DOHH2 (cell line): ENCODE measurements around the gene ZNF280D.

Experiments
- H3F3A ChIP-seq: fragments of 200-600 bp; sonication (generic), shearing (Covaris generic); 2 replicates; pipeline ENCODE4 v1.6.0; 2016; ENCODE audit warnings: antibody characterized with exemption, mild to moderate bottlenecking; ENCODE audit not compliant: control insufficient read depth, insufficient read depth
- H3K27ac ChIP-seq: fragments of 200-600 bp; sonication (generic); 2 replicates; pipeline ENCODE4 v1.5.1; 2014; ENCODE audit warnings: low read depth, mild to moderate bottlenecking, low read length, moderate library complexity
- H3K27me3 ChIP-seq: fragments of 200-600 bp; sonication (generic); 2 replicates; pipeline ENCODE4 v1.6.1; 2014; ENCODE audit warnings: mild to moderate bottlenecking, low read length, mixed read lengths; ENCODE audit not compliant: control insufficient read depth
- H3K36me3 ChIP-seq: fragments of 200-600 bp; sonication (generic); 2 replicates; pipeline ENCODE4 v1.6.1; 2014; ENCODE audit warnings: mild to moderate bottlenecking, low read length, moderate library complexity, mixed read lengths; ENCODE audit not compliant: control insufficient read depth
- H3K4me1 ChIP-seq: fragments of 200-600 bp; sonication (generic); 2 replicates; pipeline ENCODE4 v1.6.1; 2014; ENCODE audit warnings: mild to moderate bottlenecking, low read length, mixed read lengths; ENCODE audit not compliant: control insufficient read depth
- H3K4me2 ChIP-seq: fragments of 200-600 bp; sonication (generic); 2 replicates; pipeline ENCODE4 v1.6.0; 2014; ENCODE audit warnings: mild to moderate bottlenecking, low read length, moderate library complexity
- H3K4me3 ChIP-seq: fragments of 200-600 bp; sonication (generic); 2 replicates; pipeline ENCODE4 v1.5.1; 2014; ENCODE audit warnings: mild to moderate bottlenecking, low read length, mixed read lengths
- H3K79me2 ChIP-seq: fragments of 200-600 bp; sonication (generic); 2 replicates; pipeline ENCODE4 v1.6.1; 2014; ENCODE audit warnings: mild to moderate bottlenecking, low read length, mixed read lengths; ENCODE audit not compliant: control insufficient read depth
- H3K9me2 ChIP-seq: fragments of 200-600 bp; sonication (generic); replicated peaks from 2 replicates; pipeline ENCODE4 v1.6.1; 2014; ENCODE audit warnings: mild to moderate bottlenecking, low read length, mixed read lengths; ENCODE audit not compliant: control insufficient read depth
- H3K9me3 ChIP-seq: fragments of 200-600 bp; sonication (generic); 2 replicates; pipeline ENCODE4 v1.6.1; 2014; ENCODE audit warnings: antibody characterized with exemption, low read length, mixed read lengths; ENCODE audit not compliant: control insufficient read depth, insufficient read depth
- H4K20me1 ChIP-seq: fragments of 200-600 bp; sonication (generic); 2 replicates; pipeline ENCODE4 v1.6.0; 2014; ENCODE audit warnings: low read depth, mild to moderate bottlenecking, antibody characterized with exemption, low read length, moderate library complexity; ENCODE audit not compliant: control insufficient read depth, insufficient read depth
- EZH2phosphoT487 ChIP-seq: fragments of 200-600 bp; sonication (generic); IDR thresholded peaks from 2 replicates; pipeline ENCODE4 v1.6.1; 2017; ENCODE audit warnings: borderline replicate concordance, mild to moderate bottlenecking, antibody characterized with exemption, low read length, moderate library complexity, mixed read lengths
- TF ChIP-seq, protein P1 (sequence below): fragments of 200-600 bp; sonication (generic); IDR thresholded peaks from one replicate; pipeline ENCODE4 v1.5.1; 2014; ENCODE audit warnings: antibody characterized with exemption, mild to moderate bottlenecking, low read depth, low read length; ENCODE audit not compliant: poor library complexity, severe bottlenecking

The ZNF280D gene

GRCh38 chr15:56681113-56681512 is 52.2 kb downstream of the ZNF280D start:
- Histone ChIP-seq H3K9me3 (no peaks in the 10 kb centered on the region), H3K36me3 (peaks cover 10% of the 10 kb centered on the region), H3K4me1 (peaks cover 9% of the 10 kb centered on the region), H3K27me3 (no peaks in the 10 kb centered on the region), H4K20me1 (no peaks in the 10 kb centered on the region), H3F3A (no peaks in the 10 kb centered on the region), H3K79me2 (no peaks in the 10 kb centered on the region), H3K4me3 (no peak overlapping the region), H3K9me2 (no peaks in the 10 kb centered on the region), H3K4me2 (no peak overlapping the region), H3K27ac (no peak overlapping the region)
- TF ChIP-seq, protein P1, sequence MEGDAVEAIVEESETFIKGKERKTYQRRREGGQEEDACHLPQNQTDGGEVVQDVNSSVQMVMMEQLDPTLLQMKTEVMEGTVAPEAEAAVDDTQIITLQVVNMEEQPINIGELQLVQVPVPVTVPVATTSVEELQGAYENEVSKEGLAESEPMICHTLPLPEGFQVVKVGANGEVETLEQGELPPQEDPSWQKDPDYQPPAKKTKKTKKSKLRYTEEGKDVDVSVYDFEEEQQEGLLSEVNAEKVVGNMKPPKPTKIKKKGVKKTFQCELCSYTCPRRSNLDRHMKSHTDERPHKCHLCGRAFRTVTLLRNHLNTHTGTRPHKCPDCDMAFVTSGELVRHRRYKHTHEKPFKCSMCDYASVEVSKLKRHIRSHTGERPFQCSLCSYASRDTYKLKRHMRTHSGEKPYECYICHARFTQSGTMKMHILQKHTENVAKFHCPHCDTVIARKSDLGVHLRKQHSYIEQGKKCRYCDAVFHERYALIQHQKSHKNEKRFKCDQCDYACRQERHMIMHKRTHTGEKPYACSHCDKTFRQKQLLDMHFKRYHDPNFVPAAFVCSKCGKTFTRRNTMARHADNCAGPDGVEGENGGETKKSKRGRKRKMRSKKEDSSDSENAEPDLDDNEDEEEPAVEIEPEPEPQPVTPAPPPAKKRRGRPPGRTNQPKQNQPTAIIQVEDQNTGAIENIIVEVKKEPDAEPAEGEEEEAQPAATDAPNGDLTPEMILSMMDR, result no peak
- TF ChIP-seq EZH2phosphoT487, result no peak

DNA sequence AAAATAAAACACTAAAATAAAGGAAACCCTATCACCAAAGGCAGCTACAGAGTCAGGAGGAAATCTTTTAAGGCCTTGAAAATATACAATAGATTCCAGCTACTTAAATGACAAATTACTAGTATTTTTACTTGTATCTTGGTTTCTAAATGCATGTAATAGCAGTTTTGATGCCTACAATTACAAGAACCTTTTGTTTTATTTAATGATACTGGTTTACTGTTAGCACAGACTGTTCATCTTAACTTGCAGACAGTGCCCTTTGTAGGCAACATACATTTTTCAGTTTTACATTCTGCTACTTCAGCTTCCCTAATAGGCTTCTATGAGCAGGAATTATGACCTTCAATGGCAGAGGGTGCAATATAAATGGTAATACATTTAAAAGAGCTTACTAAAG is 54.1 kb downstream of the ZNF280D start:
- TF ChIP-seq, protein P1, result no peak
- TF ChIP-seq EZH2phosphoT487, result no peak
- Histone ChIP-seq H3K4me2 (no peak overlapping the region), H3K79me2 (no peaks in the 10 kb centered on the region), H3K4me1 (no peaks in the 10 kb centered on the region), H3K9me3 (no peaks in the 10 kb centered on the region), H3F3A (no peaks in the 10 kb centered on the region), H3K27me3 (no peaks in the 10 kb centered on the region), H4K20me1 (no peaks in the 10 kb centered on the region), H3K9me2 (no peaks in the 10 kb centered on the region), H3K27ac (no peak overlapping the region), H3K4me3 (no peak overlapping the region), H3K36me3 (peaks cover 20% of the 10 kb centered on the region)

- Histone ChIP-seq H3K36me3 (peaks cover 21% of the 10 kb centered on the region), H3K9me3 (no peaks in the 10 kb centered on the region), H3K27ac (no peak overlapping the region), H3K27me3 (no peaks in the 10 kb centered on the region), H3K9me2 (no peaks in the 10 kb centered on the region), H3K4me1 (no peaks in the 10 kb centered on the region), H3K4me3 (no peak overlapping the region), H3K4me2 (no peak overlapping the region), H3F3A (no peaks in the 10 kb centered on the region), H3K79me2 (no peaks in the 10 kb centered on the region), H4K20me1 (no peaks in the 10 kb centered on the region)
- TF ChIP-seq, protein P1, result no peak
- TF ChIP-seq EZH2phosphoT487, result no peak
These were observed 54.7 kb downstream of the ZNF280D start for GRCh38 chr15:56678571-56678970.

- H3K27me3 ChIP-seq, result no peaks in the 10 kb centered on the region
- H3K4me2 ChIP-seq, result no peak overlapping the region
- H3K4me1 ChIP-seq, result no peaks in the 10 kb centered on the region
- H3K79me2 ChIP-seq, result no peaks in the 10 kb centered on the region
- TF ChIP-seq, protein P1, result no peak
- TF ChIP-seq EZH2phosphoT487, result no peak
- no peaks in the 10 kb centered on the region for H3K9me3 ChIP-seq
- H3F3A ChIP-seq, result no peaks in the 10 kb centered on the region
- H3K4me3 ChIP-seq, result no peak overlapping the region
- no peaks in the 10 kb centered on the region for H3K9me2 ChIP-seq
- no peaks in the 10 kb centered on the region for H4K20me1 ChIP-seq
- peaks cover 25% of the 10 kb centered on the region for H3K36me3 ChIP-seq
- H3K27ac ChIP-seq, result no peak overlapping the region
These were observed 56.0 kb downstream of the ZNF280D start for GRCh38 chr15:56677271-56677670.
